GM12878 (cell line): ENCODE data around the gene ZNF554. TPM values are rescaled to one million over a fixed set of nuclear protein-coding genes. Genes with fewer than 3 reads are reported as not detected.

Experiments
- ATAC-seq: fragments of 200-7000 bp; cut with Tn5 transposase; 3 replicates; pipeline ENCODE4 v1.9.1; 2020; ENCODE audit warnings: mild to moderate bottlenecking, moderate library complexity
- BruUV-seq: library from RNA; stranded (reverse); fragments of 400-500 nt; replicated peaks from 2 replicates; lab custom pipeline; 2021; lab: Mats Ljungman, UMichigan
- CTCF ChIA-PET: fragments of 300-600 bp; sonication (Branson Sonifier 250); formaldehyde crosslinking; extraction: SDS; loops from one replicate; lab custom pipeline; 2021; ENCODE audit warnings: inconsistent platforms; lab: Yijun Ruan, JAX
- POLR2A ChIA-PET: fragments of 350-600 bp; formaldehyde crosslinking; extraction: SDS; loops from one replicate; lab custom pipeline; 2021; ENCODE audit warnings: inconsistent platforms; lab: Charles Lee
- RAD21 ChIA-PET: fragments of 300-600 bp; sonication (Branson Sonifier 250); formaldehyde crosslinking; loops from one replicate; lab custom pipeline; 2023; ENCODE audit warnings: antibody characterized with exemption; ENCODE audit not compliant: unreplicated experiment; lab: Charles Lee
- SMC1A ChIA-PET: fragments of 300-600 bp; sonication (Branson Sonifier 250); formaldehyde crosslinking; loops from one replicate; lab custom pipeline; 2023; ENCODE audit not compliant: unreplicated experiment, uncharacterized antibody; lab: Charles Lee
- DNase-seq: peaks from one replicate; pipeline ENCODE4 v3.0.0-alpha.2; 2011; ENCODE audit warnings: low read depth, low spot score
- FAIRE-seq: peaks from 3 replicates; lab custom pipeline; 2011; peaks lifted over from hg19 to GRCh38; lab: Jason Lieb, UNC
- H2AFZ ChIP-seq: 2 replicates; pipeline ENCODE4 v1.6.0; 2011; ENCODE audit warnings: low read depth, low read length, control low read depth; ENCODE audit not compliant: control insufficient read depth
- H3K27ac ChIP-seq: 2 replicates; pipeline ENCODE4 v1.5.1; 2011; ENCODE audit warnings: control low read depth; ENCODE audit not compliant: control insufficient read depth, insufficient read depth
- H3K27me3 ChIP-seq, 2 experiments: replicated peaks in 1 of 2; 2 replicates each; pipeline versions ENCODE4 v1.6.0 to v1.6.1; 2011; ENCODE audit warnings: low read length in 1 of 2; ENCODE audit not compliant: control insufficient read depth in 2 of 2, insufficient read depth in 2 of 2
- H3K36me3 ChIP-seq, 2 experiments: 2 replicates each; pipeline ENCODE4 v1.5.1; 2011; ENCODE audit warnings: low read length in 1 of 2; ENCODE audit not compliant: control insufficient read depth in 2 of 2, insufficient read depth in 2 of 2
- H3K4me1 ChIP-seq: 2 replicates; pipeline ENCODE4 v1.6.1; 2011; ENCODE audit warnings: mild to moderate bottlenecking, low read length, moderate library complexity, mixed read lengths; ENCODE audit not compliant: control insufficient read depth, insufficient read depth
- H3K4me2 ChIP-seq: 2 replicates; pipeline ENCODE4 v1.6.0; 2011; ENCODE audit warnings: control low read depth; ENCODE audit not compliant: control insufficient read depth, insufficient read depth
- H3K4me3 ChIP-seq: fragments of 200-600 bp; sonication (generic); 2 replicates; pipeline ENCODE4 v1.5.1; 2016
- H3K79me2 ChIP-seq: 2 replicates; pipeline ENCODE4 v1.6.0; 2011; ENCODE audit warnings: low read length; ENCODE audit not compliant: control insufficient read depth, insufficient read depth
- H3K9ac ChIP-seq: 2 replicates; pipeline ENCODE4 v1.8.0; 2011; ENCODE audit warnings: low read length, control low read depth, mixed read lengths; ENCODE audit not compliant: control insufficient read depth, insufficient read depth
- H3K9me3 ChIP-seq: replicated peaks from 3 replicates; pipeline ENCODE4 v1.5.1; 2011; ENCODE audit warnings: mild to moderate bottlenecking, low read length; ENCODE audit not compliant: control insufficient read depth, insufficient read depth
- H4K20me1 ChIP-seq: 2 replicates; pipeline ENCODE4 v1.6.0; 2011; ENCODE audit not compliant: control insufficient read depth, insufficient read depth
- ASH2L ChIP-seq: fragments of 300-600, 200-600 bp; sonication (generic); IDR thresholded peaks from 2 replicates; pipeline ENCODE4 v1.6.1; 2017; ENCODE audit warnings: low read depth, mild to moderate bottlenecking, borderline replicate concordance
- CBX5 ChIP-seq: sonication (generic); IDR thresholded peaks from 2 replicates; pipeline ENCODE4 v1.6.1; 2016; ENCODE audit warnings: low read depth, moderate library complexity, mild to moderate bottlenecking, inconsistent platforms
- CREM ChIP-seq: IDR thresholded peaks from 2 replicates; pipeline ENCODE4 v1.6.1; 2014; ENCODE audit warnings: antibody characterized with exemption, low read depth
- HSF1 ChIP-seq: fragments of 150-350 bp; IDR thresholded peaks from 2 replicates; pipeline ENCODE4 v1.6.1; 2014; ENCODE audit warnings: mild to moderate bottlenecking, low read depth, low read length
- KLF5 ChIP-seq: fragments of 450-650 bp; IDR thresholded peaks from 2 replicates; pipeline ENCODE4 v1.6.1; 2014; ENCODE audit warnings: mild to moderate bottlenecking; ENCODE audit not compliant: partially characterized antibody
- MEF2A ChIP-seq: IDR thresholded peaks from 2 replicates; pipeline ENCODE4 v1.6.1; 2011; ENCODE audit warnings: low read depth, mild to moderate bottlenecking, low read length, moderate library complexity; ENCODE audit not compliant: insufficient read depth
- SUPT20H ChIP-seq: IDR thresholded peaks from 2 replicates; pipeline ENCODE4 v1.6.1; 2011; ENCODE audit warnings: low read depth, mild to moderate bottlenecking, low read length, moderate library complexity, borderline replicate concordance; ENCODE audit not compliant: control insufficient read depth
- TCF7 ChIP-seq: IDR thresholded peaks from 2 replicates; pipeline ENCODE4 v1.6.1; 2014; ENCODE audit warnings: antibody characterized with exemption, borderline replicate concordance
- ZNF207 ChIP-seq: fragments of 450-650 bp; IDR thresholded peaks from 2 replicates; pipeline ENCODE4 v1.6.1; 2014; ENCODE audit warnings: antibody characterized with exemption, mild to moderate bottlenecking, borderline replicate concordance
- ZNF274 ChIP-seq: IDR thresholded peaks from one replicate; pipeline ENCODE4 v1.8.0; 2011; ENCODE audit not compliant: insufficient read length, insufficient read depth
- WGBS: methylation state at CpG from one replicate; pipeline ENCODE4 v1.1.6; 2016; ENCODE audit warnings: low lambda C conversion rate; ENCODE audit not compliant: insufficient replicate concordance, insufficient coverage; ENCODE audit errors: missing lambda C conversion rate; 5-methylcytosine and 5-hydroxymethylcytosine counted together
- in situ Hi-C: fragments of 300-500 bp; cut with MboI; formaldehyde crosslinking; loops from 9 replicates; pipeline ENCODE4 v1.14.3; 2018; ENCODE audit warnings: mixed read lengths
- intact Hi-C: fragments of 100-400 bp; cut with micrococcal nuclease; formaldehyde crosslinking; loops from one replicate; pipeline ENCODE4 v1.14.2; 2022; ENCODE audit not compliant: unreplicated experiment
- polyA plus RNA-seq, 11 experiments: library from polyadenylated mRNA; depleted of rRNA in 4 of 11; unstranded in 6 of 11; stranded (reverse) in 5 of 11; fragments of >200 nt; fragmentation: Nextera tagmentation in 4 of 11; fragmentation: Illumina TruSeq in 1 of 11; extraction: Ambion mirVana in 4 of 11; extraction: Trizol in 1 of 11; gene quantifications; 1 replicate in 1 of 11; 2 replicates in 10 of 11; pipeline versions ENCODE4 v1.2.1 to v1.2.3, GENCODE V29; 2011 to 2016; ENCODE audit warnings: inconsistent platforms in 2 of 11, missing spikeins in 2 of 11, low read depth in 1 of 11
- total RNA-seq, 4 experiments: library from RNA; depleted of rRNA in 3 of 4; stranded (reverse); fragments of >200 nt in 3 of 4; fragmentation: Illumina TruSeq in 1 of 4; extraction: Trizol in 1 of 4; gene quantifications; 2 replicates each; pipeline versions ENCODE4 v1.2.1 to v1.2.3, GENCODE V29; 2013 to 2021

Gene ZNF554
- total and polyA plus RNA-seq, 10 of the 15 experiments (the other 5 are each of a cell fraction or from before 2014, with no cell fraction given): 0.19 to 2.1 (median 1.4) TPM

GRCh38 chr19:2834294-2834871, 14.7 kb downstream of the ZNF554 start:
- in situ Hi-C loops (no loop called here), intact Hi-C loops (no loop called here)
- Histone ChIP-seq H3K36me3 (no peaks in the 10 kb centered on the region), H3K4me3 (no peak overlapping the region), H3K4me1 (no peaks in the 10 kb centered on the region), H3K27ac (no peak overlapping the region), H2AFZ (no peak overlapping the region), H4K20me1 (no peaks in the 10 kb centered on the region), H3K27me3 (no peaks in the 10 kb centered on the region), H3K9me3 (peaks cover 27% of the 10 kb centered on the region), H3K79me2 (no peaks in the 10 kb centered on the region), H3K9ac (no peak overlapping the region), H3K4me2 (no peak overlapping the region)
- ChIA-PET SMC1A (no interaction called here), RAD21 (no interaction called here), CTCF (no interaction called here), POLR2A (no interaction called here)
- no peak for ATAC-seq
- WGBS: 81% methylated on average over 19 of the region's 19 CpGs
- TF ChIP-seq CREM: no peak
- peak; percentile 60 for TF ChIP-seq KLF5
- TF ChIP-seq MEF2A: no peak
- no peak for TF ChIP-seq ZNF207
- no peak for TF ChIP-seq SUPT20H
- no peak for TF ChIP-seq ASH2L
- TF ChIP-seq CBX5: peak; percentile 89
- TF ChIP-seq ZNF274: peak; percentile 98
- TF ChIP-seq HSF1: no peak
- TF ChIP-seq TCF7: no peak
- no peak for FAIRE-seq
- TSS peak; percentile 66 for BruUV-seq
- DNase-seq: no peak
